Pancreas (tissue), 10 donors: ENCODE results near the gene SBDS. TPM values are rescaled to one million over a fixed set of nuclear protein-coding genes. Genes with fewer than 3 reads are reported as not detected.
"Not testable (repeated sequence)": the region's sequence is repeated elsewhere in the genome, so short reads cannot be mapped to it uniquely, and the experiment has no call there.

Source experiments
- ATAC-seq, 4 donors: fragments of 200-7000 bp; cut with Tn5 transposase; one replicate each; pipeline versions ENCODE4 v1.8.0 to v1.9.1; 2020; ENCODE audit warnings: mild to moderate bottlenecking in 4 of 4, moderate library complexity in 4 of 4
- DNase-seq, 6 donors: peaks; one replicate each; pipeline ENCODE4 v3.0.0-alpha.2; 2020
- FAIRE-seq: peaks from 2 replicates; lab custom pipeline; 2012; peaks lifted over from hg19 to GRCh38; lab: Jason Lieb, UNC
- H3K27ac ChIP-seq, 4 donors: fragments of 200-600 bp; sonication (generic); 1 replicate in 3 of 4; 2 replicates in 1 of 4; pipeline versions ENCODE4 v1.5.0 to v1.8.0; 2020
- H3K27me3 ChIP-seq, 4 donors: fragments of 200-600 bp; one replicate each; pipeline ENCODE4 v1.8.0; 2021
- H3K36me3 ChIP-seq, 3 donors: fragments of 200-600 bp; sonication (generic) in 1 of 3; one replicate each; pipeline versions ENCODE4 v1.5.0 to v1.8.0; 2020 to 2021
- H3K4me1 ChIP-seq, 3 donors: fragments of 200-600 bp; one replicate each; pipeline ENCODE4 v1.8.0; 2021
- H3K4me3 ChIP-seq, 4 donors: fragments of 200-600 bp; sonication (generic) in 2 of 4; one replicate each; pipeline versions ENCODE4 v1.5.0 to v1.8.0; 2020 to 2021
- H3K9me3 ChIP-seq, 4 donors: fragments of 200-600 bp; one replicate each; pipeline ENCODE4 v1.8.0; 2021
- WGBS, 2 donors: extraction: QIAGEN DNeasy Blood & Tissue Kit; methylation state at CpG; one replicate each; pipeline ENCODE4 v1.1.7; 2013; 5-methylcytosine and 5-hydroxymethylcytosine counted together
- intact Hi-C, 3 donors: fragments of 100-400 bp; cut with DNase I; formaldehyde crosslinking; loops; one replicate each; pipeline versions ENCODE4 v1.11.1 to v1.14.2; 2022
- polyA plus RNA-seq, 2 donors: library from polyadenylated mRNA; stranded (reverse); fragments of 200-250 nt; gene quantifications; one replicate each; pipeline ENCODE4 v1.2.3, GENCODE V29; 2013
- total RNA-seq, 6 donors: library from RNA; stranded (reverse); fragmentation: NEBNext Ultra II Directional in 4 of 6; extraction: Animal tissue kit (Norgen Biotek cat#: 25700) in 4 of 6; gene quantifications; one replicate each; pipeline versions ENCODE4 v1.2.1 to v1.2.4, GENCODE V29; 2021 to 2023
- TF ChIP-seq, protein P1 (sequence below), 4 donors: fragments of 200-600 bp; sonication (generic) in 3 of 4; IDR thresholded peaks; one replicate each; pipeline versions ENCODE4 v1.5.0 to v1.8.0; 2021; ENCODE audit warnings: antibody characterized with exemption in 4 of 4
- donor health status: healthy with polysubstance abuse.
- donor health status: DM: no; HTN: no; CAD: no; lungs with moderate emphysema.
- donor health status: DM: no; HTN: no; CAD: no.
- donor health status: control.
- donor health status: control.
- donor health status: Bipolar disorder and iron deficiency.
- donor health status: DM: yes; HTN: yes; CAD: no.
- donor health status: DM: no; HTN: no; CAD: no.
- donor health status: DM: no; HTN: no; CAD: no.
- donor health status: DM: yes; HTN: yes; CAD: no.

SBDS gene
- total and polyA plus RNA-seq, 8 donors, result 37.1 to 75.8 (median 42.8) TPM

DNA sequence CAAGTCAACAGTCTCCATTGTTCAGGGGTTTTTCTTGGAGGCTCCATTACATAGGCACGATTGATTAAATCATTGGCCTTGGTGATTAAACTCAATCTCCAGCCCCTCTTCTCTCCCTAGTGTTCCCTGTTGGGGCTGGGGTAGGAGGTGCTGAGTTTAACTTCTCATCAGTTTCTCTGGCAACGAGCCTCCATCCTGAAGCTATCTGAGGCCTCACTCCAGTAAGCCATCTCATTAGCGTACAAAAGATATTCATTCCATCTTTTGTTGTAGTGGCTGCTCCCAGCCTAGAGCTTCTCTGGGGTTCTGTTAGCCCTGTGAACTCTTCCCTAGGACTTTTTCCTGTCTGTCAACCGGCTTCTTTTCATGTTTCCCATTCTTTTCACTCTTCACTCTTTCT is 12.9 kb upstream of the SBDS start:
- no peaks in the 10 kb centered on the region for H3K27me3 ChIP-seq
- no peaks in the 10 kb centered on the region for H3K4me1 ChIP-seq
- DNase-seq, result no peak
- no peak overlapping the region for H3K4me3 ChIP-seq
- no peaks in the 10 kb centered on the region for H3K9me3 ChIP-seq
- WGBS, 2 donors, result 79 to 82% methylated on average over 4 of the region's 4 CpGs
- FAIRE-seq, result no peak
- no peak overlapping the region for H3K27ac ChIP-seq
- TF ChIP-seq, protein P1, sequence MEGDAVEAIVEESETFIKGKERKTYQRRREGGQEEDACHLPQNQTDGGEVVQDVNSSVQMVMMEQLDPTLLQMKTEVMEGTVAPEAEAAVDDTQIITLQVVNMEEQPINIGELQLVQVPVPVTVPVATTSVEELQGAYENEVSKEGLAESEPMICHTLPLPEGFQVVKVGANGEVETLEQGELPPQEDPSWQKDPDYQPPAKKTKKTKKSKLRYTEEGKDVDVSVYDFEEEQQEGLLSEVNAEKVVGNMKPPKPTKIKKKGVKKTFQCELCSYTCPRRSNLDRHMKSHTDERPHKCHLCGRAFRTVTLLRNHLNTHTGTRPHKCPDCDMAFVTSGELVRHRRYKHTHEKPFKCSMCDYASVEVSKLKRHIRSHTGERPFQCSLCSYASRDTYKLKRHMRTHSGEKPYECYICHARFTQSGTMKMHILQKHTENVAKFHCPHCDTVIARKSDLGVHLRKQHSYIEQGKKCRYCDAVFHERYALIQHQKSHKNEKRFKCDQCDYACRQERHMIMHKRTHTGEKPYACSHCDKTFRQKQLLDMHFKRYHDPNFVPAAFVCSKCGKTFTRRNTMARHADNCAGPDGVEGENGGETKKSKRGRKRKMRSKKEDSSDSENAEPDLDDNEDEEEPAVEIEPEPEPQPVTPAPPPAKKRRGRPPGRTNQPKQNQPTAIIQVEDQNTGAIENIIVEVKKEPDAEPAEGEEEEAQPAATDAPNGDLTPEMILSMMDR (IDR thresholded peaks at IDR 0.05), result no peak
- H3K36me3 ChIP-seq, result peaks cover 0 to 13% (median 0%) of the 10 kb centered on the region in 3 donors
- no peak for ATAC-seq
- intact Hi-C loops, result no loop called here

DNA sequence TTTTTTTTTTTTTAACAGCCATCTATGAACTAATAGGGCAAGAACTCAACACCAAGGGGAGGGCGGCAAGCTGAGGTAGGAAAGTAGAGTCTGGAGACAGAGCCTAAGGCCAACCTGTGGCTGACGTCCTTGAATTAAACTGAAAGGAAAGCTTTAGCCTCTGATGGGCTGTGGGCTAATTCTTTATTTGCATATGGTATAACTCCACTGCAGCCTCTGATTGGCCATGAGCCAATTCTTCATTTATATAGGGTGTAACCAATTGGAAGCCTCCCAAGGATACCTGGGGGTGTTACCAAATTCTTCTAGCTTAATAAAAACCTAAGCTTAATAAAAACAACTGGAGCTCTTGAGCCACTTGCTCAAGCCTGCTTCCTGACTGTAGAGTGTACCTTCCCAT is 11.6 kb upstream of the SBDS start:
- FAIRE-seq (no peak), ATAC-seq (no peak), DNase-seq (no peak)
- H3K4me3 ChIP-seq, result no peak overlapping the region
- no peaks in the 10 kb centered on the region for H3K4me1 ChIP-seq
- H3K27ac ChIP-seq, result no peak overlapping the region
- intact Hi-C loops, result no loop called here
- no peaks in the 10 kb centered on the region for H3K9me3 ChIP-seq
- TF ChIP-seq, protein P1 (IDR thresholded peaks at IDR 0.05), result no peak
- H3K27me3 ChIP-seq, result no peaks in the 10 kb centered on the region
- peaks cover 0 to 13% (median 0%) of the 10 kb centered on the region in 3 donors for H3K36me3 ChIP-seq
- WGBS, 2 donors, result 73 to 88% methylated on average over 2 of the region's 2 CpGs

DNA sequence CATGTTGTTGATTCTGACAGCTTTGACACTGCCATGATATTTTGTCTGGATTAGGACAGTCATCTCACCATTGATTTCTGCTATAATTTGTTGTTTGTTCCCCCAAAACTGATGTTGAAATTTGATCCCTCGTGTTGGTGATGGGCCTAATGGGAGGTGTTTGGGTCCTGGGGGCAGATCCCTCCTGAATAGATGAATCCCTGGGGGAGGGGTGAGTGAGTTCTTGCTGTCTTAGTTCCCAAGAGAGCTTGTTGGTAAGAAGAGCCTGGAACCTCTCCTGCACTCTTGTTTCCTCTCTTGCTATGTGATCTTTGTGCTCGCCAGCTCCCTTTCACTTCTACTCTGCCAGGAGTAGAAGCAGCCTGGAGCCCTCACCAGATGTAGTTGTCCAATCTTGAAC is 8.8 kb upstream of the SBDS start:
- H3K4me3 ChIP-seq, DNase-seq, H3K27me3 ChIP-seq, H3K9me3 ChIP-seq, FAIRE-seq, H3K36me3 ChIP-seq, H3K27ac ChIP-seq, H3K4me1 ChIP-seq, ATAC-seq, intact Hi-C loops: not testable (repeated sequence)
- WGBS, 2 donors, result 84 to 88% methylated on average over 1 to 2 of the region's 2 CpGs

DNA sequence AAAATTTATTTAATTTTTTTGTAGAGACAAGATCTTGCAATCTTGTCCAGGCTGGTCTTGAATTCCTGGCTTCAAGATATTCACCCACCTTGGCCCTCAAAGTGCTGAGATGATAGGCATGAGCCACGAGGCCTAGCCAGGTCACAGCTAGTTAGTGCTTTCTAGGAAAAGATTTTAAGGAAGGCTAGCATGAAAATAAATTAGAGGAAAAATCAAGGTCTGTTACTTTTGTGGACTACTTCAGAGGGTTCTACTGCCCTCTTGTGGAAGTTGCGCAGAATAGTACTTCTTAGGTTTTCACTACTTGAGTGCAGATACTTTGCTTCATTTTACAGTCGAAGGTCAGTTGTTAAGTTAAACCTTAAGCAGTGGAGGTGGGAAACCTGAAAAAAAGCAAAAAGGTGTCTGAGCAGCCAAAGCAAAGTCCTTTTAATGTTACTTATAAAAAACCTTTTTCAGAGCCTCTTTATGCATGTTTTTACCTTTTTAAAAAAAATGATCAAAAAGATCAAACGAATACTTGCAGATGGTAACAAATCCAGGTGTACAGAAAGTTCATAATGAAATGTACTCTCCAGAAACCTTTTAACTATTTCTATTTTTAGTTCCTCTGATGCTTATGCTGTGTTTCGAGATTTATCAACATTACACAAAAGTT is 5.3 kb upstream of the SBDS start:
- TF ChIP-seq, protein P1 (IDR thresholded peaks at IDR 0.05), result peak in 2 of 4 donors; percentile 25 to 44
- H3K36me3 ChIP-seq, DNase-seq, H3K9me3 ChIP-seq, intact Hi-C loops, H3K4me3 ChIP-seq, H3K27me3 ChIP-seq, H3K27ac ChIP-seq, H3K4me1 ChIP-seq: not testable (repeated sequence)
- ATAC-seq (peak in 1 of 4 donors; percentile 19), FAIRE-seq (peak; percentile 47)
- WGBS, 2 donors, result 31 to 40% methylated on average over 4 of the region's 5 CpGs

DNA sequence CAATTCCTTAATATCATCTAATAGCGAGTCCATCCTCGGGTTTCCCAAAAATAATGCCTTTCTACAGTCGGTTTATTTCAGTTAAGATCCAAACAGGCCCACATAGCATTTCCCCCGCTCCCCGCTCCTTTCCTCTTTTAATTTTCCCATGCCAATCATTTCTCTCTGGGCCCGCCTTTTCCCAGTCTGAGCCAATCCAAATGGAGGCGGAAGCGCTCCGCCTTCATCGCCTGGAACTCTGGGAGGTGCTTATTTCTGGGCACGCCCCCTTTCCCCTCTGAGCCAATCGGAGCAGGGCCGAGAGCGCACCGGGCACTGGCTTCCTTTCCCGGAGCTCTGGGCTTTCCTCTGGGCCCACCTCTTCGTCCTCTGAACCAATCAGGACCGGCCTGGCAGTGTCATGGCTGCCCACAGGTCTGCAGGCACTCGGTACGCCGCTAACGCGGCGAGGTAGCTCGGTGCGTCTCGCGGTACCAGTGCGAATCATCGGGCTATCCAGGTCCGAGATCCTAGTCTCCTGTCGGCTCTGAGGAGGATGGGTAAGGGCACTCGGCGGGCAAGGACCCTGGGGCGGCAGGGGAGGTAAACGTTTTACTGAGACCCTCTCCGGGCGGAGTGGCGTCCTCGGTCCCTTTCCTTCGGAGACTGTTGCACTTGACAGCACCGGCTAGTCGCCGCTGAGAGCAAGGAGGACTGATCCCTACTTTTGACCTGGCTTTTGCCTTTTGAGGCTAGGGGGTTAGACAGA is 1.2 kb upstream of the SBDS start, which contains the start of gene TYW1:
Gene TYW1 (plus strand): TSS at position 390 of the 748 bp plus-strand sequence. CDS start 146 bp downstream, at position 536.
- Histone ChIP-seq H3K36me3 (peaks cover 0 to 17% (median 8%) of the 10 kb centered on the region in 3 donors), H3K4me1 (peaks cover 0 to 18% (median 6%) of the 10 kb centered on the region in 3 donors), H3K4me3 (peak within 1 kb of the TSS; percentile 64 to 72 (median 66)), H3K27ac (peak within 1 kb of the TSS; percentile 18 to 97 (median 96))
- peak; percentile 81 to 89 (median 84) for ATAC-seq
- intact Hi-C loops, H3K9me3 ChIP-seq, H3K27me3 ChIP-seq: not testable (repeated sequence)
- peak; percentile 96 for FAIRE-seq
- DNase-seq, result peak; percentile 94 to 100 (median 98)
- WGBS, 2 donors, result 0% methylated on average over 34 to 44 of the region's 44 CpGs

DNA sequence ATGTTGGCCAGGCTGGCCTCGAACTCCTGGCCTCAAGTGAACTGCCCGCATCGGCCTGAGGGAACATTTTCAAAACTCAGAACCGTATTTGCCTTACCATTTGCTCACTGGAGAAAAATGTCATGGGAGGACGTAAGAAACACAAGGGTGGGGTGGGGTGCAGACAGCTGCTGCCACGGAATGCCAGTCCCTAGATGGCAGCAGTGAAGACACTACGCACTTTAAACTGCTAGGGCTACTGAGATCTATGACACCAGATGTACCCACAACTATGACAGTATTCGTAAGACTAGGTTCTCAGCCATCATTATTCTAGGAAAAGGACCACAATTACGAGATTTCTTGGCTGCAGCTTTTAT is 716 bp downstream of the SBDS start:
- H3K9me3 ChIP-seq, H3K27me3 ChIP-seq, intact Hi-C loops: not testable (repeated sequence)
- H3K4me3 ChIP-seq, result peak overlapping the region; percentile 40 to 65 (median 58)
- peak overlapping the region; percentile 95 to 98 (median 97) for H3K27ac ChIP-seq
- peak in 4 of 6 donors; percentile 51 to 61 (median 56) for DNase-seq
- whole genome bisulfite sequencing, 2 donors, result 0 to 1% methylated on average over 9 of the region's 9 CpGs
- peak; percentile 54 to 75 (median 66) for ATAC-seq
- peaks cover 0 to 35% (median 20%) of the 10 kb centered on the region in 3 donors for H3K36me3 ChIP-seq
- H3K4me1 ChIP-seq, result peaks cover 0 to 18% (median 6%) of the 10 kb centered on the region in 3 donors
- FAIRE-seq, result peak; percentile 37

DNA sequence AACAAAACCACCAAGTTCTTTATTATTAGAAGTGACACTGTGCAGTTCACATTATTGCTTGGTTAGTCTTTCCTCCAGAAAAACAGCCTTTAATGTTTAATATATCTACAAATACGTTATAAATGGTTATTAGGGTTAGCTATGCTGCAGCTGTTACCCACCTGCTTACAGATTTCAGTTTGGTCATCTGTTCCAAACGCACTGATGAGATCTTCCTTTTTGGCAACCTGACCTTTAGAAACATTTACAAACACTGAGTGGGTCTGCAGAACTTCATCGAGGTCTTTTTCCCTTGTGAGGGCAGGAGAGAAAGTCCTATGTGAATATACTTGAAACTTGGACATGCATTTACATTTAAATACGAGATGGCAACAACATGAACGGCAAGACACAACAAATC is 1.3 kb downstream of the SBDS start:
- H3K27me3 ChIP-seq, FAIRE-seq, DNase-seq, ATAC-seq, intact Hi-C loops, H3K9me3 ChIP-seq: not testable (repeated sequence)
- Histone ChIP-seq H3K27ac (peak overlapping the region in 2 of 4 donors; percentile 97 to 98), H3K36me3 (peaks cover 0 to 40% (median 21%) of the 10 kb centered on the region in 3 donors), H3K4me3 (peak overlapping the region; percentile 40 to 65 (median 58)), H3K4me1 (peaks cover 0 to 18% (median 6%) of the 10 kb centered on the region in 3 donors)
- 19 to 48% methylated on average over 4 to 5 of the region's 5 CpGs for WGBS, 2 donors

DNA sequence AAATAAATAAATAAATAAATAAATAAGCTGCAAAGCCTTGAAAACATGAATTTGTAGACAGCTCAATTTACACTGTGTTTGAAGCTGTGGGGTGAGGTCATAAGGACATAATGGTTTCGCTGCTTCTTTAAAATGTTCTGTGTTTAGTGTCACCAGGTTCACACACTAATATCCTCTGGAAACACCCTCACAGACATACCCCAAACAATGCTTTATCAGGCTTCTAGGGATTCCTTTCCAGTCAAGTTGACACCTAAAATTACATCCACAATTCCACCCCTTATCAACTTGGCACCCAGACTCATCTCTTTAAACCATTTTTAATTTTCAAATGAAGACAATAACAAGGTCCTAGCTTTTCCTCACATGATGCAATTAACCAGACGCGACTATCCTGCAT is 5.8 kb downstream of the SBDS start:
- H3K4me3 ChIP-seq, H3K27ac ChIP-seq, ATAC-seq, intact Hi-C loops, H3K9me3 ChIP-seq, DNase-seq, H3K27me3 ChIP-seq, FAIRE-seq: not testable (repeated sequence)
- H3K36me3 ChIP-seq, result peaks cover 0 to 53% (median 29%) of the 10 kb centered on the region in 3 donors
- peaks cover 0 to 10% (median 6%) of the 10 kb centered on the region in 3 donors for H3K4me1 ChIP-seq
- WGBS, 2 donors, result 89 to 96% methylated on average over 1 of the region's 3 CpGs

DNA sequence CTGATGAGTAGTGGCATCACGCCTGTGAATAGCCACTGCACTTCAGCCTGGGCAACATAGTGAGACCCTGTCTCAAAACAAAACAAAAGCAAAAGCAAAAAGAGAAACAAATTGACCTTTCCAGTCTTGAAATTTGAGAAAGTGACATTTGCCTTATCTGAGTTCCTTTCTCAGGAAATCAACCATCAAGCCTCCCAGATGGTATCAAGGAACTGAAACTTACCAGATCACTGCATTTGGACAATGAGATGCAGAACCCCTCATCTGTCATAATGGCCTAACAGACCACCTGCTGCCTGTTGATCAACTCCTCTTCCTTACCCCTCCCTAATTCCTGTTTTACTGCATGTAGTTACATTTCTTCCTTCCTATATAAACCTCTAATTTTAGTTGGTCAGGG is 15.1 kb downstream of the SBDS start:
- 90 to 100% methylated on average over 1 of the region's 1 CpG for WGBS, 2 donors
- DNase-seq, H3K27me3 ChIP-seq, intact Hi-C loops, FAIRE-seq, H3K4me3 ChIP-seq, H3K9me3 ChIP-seq, H3K4me1 ChIP-seq, H3K27ac ChIP-seq, H3K36me3 ChIP-seq, ATAC-seq: not testable (repeated sequence)
